Activated CD4-positive, alpha-beta T cell treated with anti-CD3 and anti-CD28 coated beads, Interleukin-2, amount 10 ng/mL, durations not matched to agents 7 days and 5 days (primary cell): ENCODE results near the gene MRPL12. TPM values are rescaled to one million over a fixed set of nuclear protein-coding genes. Genes with fewer than 3 reads are reported as not detected.

Source experiments
- CTCF ChIA-PET: fragments of 350-600 bp; sonication (Branson Sonifier 250); formaldehyde crosslinking; loops from one replicate; lab custom pipeline; 2021; ENCODE audit warnings: antibody characterized with exemption; lab: Charles Lee
- POLR2A ChIA-PET: fragments of 350-600 bp; sonication (Branson Sonifier 250); formaldehyde crosslinking; loops from one replicate; lab custom pipeline; 2021; ENCODE audit warnings: antibody characterized with exemption; lab: Charles Lee
- DNase-seq: peaks from one replicate; pipeline ENCODE4 v3.0.0-alpha.2; 2020
- H3K27ac Mint-ChIP-seq: one replicate; pipeline ENCODE4 v1.8.0; 2021; ENCODE audit warnings: mild to moderate bottlenecking, moderate library complexity, mixed read lengths
- H3K27me3 Mint-ChIP-seq: one replicate; pipeline ENCODE4 v1.8.0; 2021; ENCODE audit warnings: mixed read lengths
- H3K36me3 Mint-ChIP-seq: one replicate; pipeline ENCODE4 v1.8.0; 2021; ENCODE audit warnings: low read depth, mixed read lengths
- H3K4me1 Mint-ChIP-seq: one replicate; pipeline ENCODE4 v1.8.0; 2021; ENCODE audit warnings: mixed read lengths
- H3K4me3 Mint-ChIP-seq: one replicate; pipeline ENCODE4 v1.8.0; 2021; ENCODE audit warnings: mild to moderate bottlenecking, moderate library complexity, mixed read lengths
- H3K9me3 Mint-ChIP-seq: one replicate; pipeline ENCODE4 v1.8.0; 2021; ENCODE audit warnings: mixed read lengths
- total RNA-seq, 2 experiments: library from RNA; stranded (reverse); gene quantifications; one replicate each; pipeline ENCODE4 v1.2.3, GENCODE V29; 2021

MRPL12 gene
- total RNA-seq, 2 experiments from 2014 or later = 52.7 to 62.3 TPM

GRCh38 chr17:81694810-81695209 is 8.4 kb upstream of the MRPL12 start:
- DNase-seq = no peak
- no peaks in the 10 kb centered on the region for H3K27me3 Mint-ChIP-seq
- H3K4me1 Mint-ChIP-seq = peaks cover 9% of the 10 kb centered on the region
- H3K9me3 Mint-ChIP-seq = no peaks in the 10 kb centered on the region
- POLR2A ChIA-PET = no interaction called here
- no peak overlapping the region for H3K4me3 Mint-ChIP-seq
- CTCF ChIA-PET = no interaction called here
- peaks cover 33% of the 10 kb centered on the region for H3K36me3 Mint-ChIP-seq
- H3K27ac Mint-ChIP-seq = no peak overlapping the region

- Mint-ChIP-seq H3K4me3 (no peak overlapping the region), H3K36me3 (peaks cover 29% of the 10 kb centered on the region), H3K4me1 (peaks cover 9% of the 10 kb centered on the region), H3K9me3 (no peaks in the 10 kb centered on the region), H3K27ac (no peak overlapping the region), H3K27me3 (no peaks in the 10 kb centered on the region)
- CTCF ChIA-PET = interaction anchor here (1.1 kb wide), 1 partner anchor 14 kb away, joined by 3 read pairs; no protein-coding TSS in a partner anchor
- POLR2A ChIA-PET = no interaction called here
- no peak for DNase-seq
Observed at GRCh38 chr17:81695211-81695610, 8.0 kb upstream of the MRPL12 start.

GRCh38 chr17:81695801-81696200 is 7.4 kb upstream of the MRPL12 start:
- H3K36me3 Mint-ChIP-seq = peaks cover 31% of the 10 kb centered on the region
- H3K4me3 Mint-ChIP-seq = no peak overlapping the region
- CTCF ChIA-PET = interaction anchor here (1.1 kb wide), 1 partner anchor 14 kb away, joined by 3 read pairs; no protein-coding TSS in a partner anchor
- no peaks in the 10 kb centered on the region for H3K9me3 Mint-ChIP-seq
- DNase-seq = no peak
- H3K4me1 Mint-ChIP-seq = peaks cover 12% of the 10 kb centered on the region
- POLR2A ChIA-PET = no interaction called here
- no peaks in the 10 kb centered on the region for H3K27me3 Mint-ChIP-seq
- H3K27ac Mint-ChIP-seq = no peak overlapping the region

DNA sequence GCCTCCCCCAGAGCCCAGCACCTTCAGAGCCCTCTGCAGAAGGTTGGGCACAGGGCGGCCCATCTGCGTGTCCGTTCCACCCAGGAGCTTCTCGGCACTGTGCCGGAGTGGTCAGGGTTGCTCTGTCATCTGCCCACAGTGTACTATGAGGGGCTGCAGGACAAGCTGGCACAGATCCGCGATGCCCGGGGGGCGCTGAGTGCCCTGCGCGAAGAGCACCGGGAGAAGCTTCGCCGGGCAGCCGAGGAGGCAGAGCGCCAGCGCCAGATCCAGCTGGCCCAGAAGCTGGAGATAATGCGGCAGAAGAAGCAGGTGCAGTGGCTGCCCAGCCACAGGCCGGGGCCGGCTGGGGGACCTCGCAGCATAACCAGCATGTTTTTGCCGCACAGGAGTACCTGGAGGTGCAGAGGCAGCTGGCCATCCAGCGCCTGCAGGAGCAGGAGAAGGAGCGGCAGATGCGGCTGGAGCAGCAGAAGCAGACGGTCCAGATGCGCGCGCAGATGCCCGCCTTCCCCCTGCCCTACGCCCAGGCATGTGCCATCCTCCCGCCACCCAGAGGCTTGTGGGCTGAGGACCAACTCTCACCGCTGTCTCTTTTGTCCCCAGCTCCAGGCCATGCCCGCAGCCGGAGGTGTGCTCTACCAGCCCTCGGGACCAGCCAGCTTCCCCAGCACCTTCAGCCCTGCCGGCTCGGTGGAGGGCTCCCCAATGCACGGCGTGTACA is 6.8 kb upstream of the MRPL12 start:
- Mint-ChIP-seq H3K9me3 (no peaks in the 10 kb centered on the region), H3K27ac (no peak overlapping the region), H3K4me3 (no peak overlapping the region), H3K36me3 (peaks cover 30% of the 10 kb centered on the region), H3K4me1 (peaks cover 17% of the 10 kb centered on the region), H3K27me3 (no peaks in the 10 kb centered on the region)
- DNase-seq = no peak
- POLR2A ChIA-PET = no interaction called here
- CTCF ChIA-PET = interaction anchor here (1.0 to 1.1 kb wide), 2 partner anchors 13 to 15 kb away, joined by 3 read pairs; no protein-coding TSS in a partner anchor

DNA sequence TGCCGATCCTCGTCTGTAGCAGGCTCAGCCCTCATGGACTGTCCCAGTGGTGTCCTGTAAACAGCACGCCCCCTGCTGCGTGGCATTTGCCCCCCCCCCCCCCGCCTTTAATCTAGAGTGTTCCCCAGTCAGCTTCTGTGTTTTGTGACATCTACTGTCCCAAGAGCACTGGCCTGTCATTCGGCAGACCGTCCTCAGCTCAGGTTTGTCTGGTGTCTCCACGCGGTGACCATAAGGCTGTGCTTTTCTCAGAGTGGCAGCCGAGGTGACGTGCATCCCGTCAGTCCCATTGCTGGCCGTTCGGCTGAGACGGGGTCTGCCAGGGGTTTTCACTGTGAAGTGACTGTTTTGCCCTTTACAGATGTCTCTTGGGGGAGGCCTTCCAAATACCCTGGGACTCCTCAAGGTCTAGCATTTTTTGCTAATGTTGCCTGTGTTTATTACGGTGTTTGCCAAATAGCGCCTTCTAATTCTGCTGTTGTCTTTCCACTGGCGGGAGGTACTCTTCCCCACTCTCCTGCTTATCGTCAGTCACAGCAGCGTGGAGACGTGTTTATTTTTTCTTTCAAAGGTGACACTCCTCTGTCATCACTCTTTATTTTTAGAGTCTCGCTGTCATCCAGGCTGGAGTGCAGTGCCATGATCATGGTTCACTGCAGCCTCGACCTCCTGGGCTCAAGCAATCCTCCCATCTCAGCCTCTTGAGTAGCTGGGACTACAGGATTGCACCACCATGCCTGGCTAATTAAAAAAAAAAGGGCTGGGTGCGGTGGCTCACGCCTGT is 5.7 kb upstream of the MRPL12 start:
- CTCF ChIA-PET = interaction anchor here (1.0 kb wide), 2 partner anchors 10 to 13 kb away, joined by 3 read pairs; no protein-coding TSS in a partner anchor
- POLR2A ChIA-PET = no interaction called here

GRCh38 chr17:81700353-81701287 is 2.5 kb upstream of the MRPL12 start:
- Mint-ChIP-seq H3K4me1 (peaks cover 35% of the 10 kb centered on the region), H3K27me3 (no peaks in the 10 kb centered on the region), H3K4me3 (peak overlapping the region; percentile 95), H3K9me3 (no peaks in the 10 kb centered on the region), H3K27ac (peak overlapping the region; percentile 69), H3K36me3 (peaks cover 46% of the 10 kb centered on the region)
- ChIA-PET POLR2A (interaction anchor here (0.8 kb wide), 1 partner anchor 11 kb away, joined by 3 read pairs; no protein-coding TSS in a partner anchor), CTCF (no interaction called here)
- no peak for DNase-seq

More for the DNA sequence above, 5.7 kb upstream of the MRPL12 start:
- peaks cover 33% of the 10 kb centered on the region for H3K36me3 Mint-ChIP-seq
- no peak overlapping the region for H3K4me3 Mint-ChIP-seq
- H3K9me3 Mint-ChIP-seq = no peaks in the 10 kb centered on the region
- DNase-seq = no peak
- H3K27ac Mint-ChIP-seq = no peak overlapping the region
- peaks cover 24% of the 10 kb centered on the region for H3K4me1 Mint-ChIP-seq
- no peaks in the 10 kb centered on the region for H3K27me3 Mint-ChIP-seq

DNA sequence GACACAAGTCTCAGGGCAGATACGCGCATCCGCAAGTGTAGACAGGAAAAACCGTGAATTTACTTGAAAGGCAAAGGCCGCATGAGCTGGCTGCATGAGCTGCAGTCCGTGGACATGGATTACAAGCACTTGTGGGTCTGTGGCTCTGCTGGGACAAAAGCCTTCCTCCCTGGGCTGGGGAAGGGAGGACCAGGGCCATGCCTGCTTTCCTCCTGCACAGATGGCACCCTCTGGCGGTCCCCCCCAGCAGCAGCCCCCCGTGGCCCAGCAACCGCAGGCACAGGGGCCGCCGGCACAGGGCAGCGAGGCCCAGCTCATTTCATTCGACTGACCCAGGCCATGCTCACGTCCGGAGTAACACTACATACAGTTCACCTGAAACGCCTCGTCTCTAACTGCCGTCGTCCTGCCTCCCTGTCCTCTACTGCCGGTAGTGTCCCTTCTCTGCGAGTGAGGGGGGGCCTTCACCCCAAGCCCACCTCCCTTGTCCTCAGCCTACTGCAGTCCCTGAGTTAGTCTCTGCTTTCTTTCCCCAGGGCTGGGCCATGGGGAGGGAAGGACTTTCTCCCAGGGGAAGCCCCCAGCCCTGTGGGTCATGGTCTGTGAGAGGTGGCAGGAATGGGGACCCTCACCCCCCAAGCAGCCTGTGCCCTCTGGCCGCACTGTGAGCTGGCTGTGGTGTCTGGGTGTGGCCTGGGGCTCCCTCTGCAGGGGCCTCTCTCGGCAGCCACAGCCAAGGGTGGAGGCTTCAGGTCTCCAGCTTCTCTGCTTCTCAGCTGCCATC is 1.7 kb upstream of the MRPL12 start:
- H3K27ac Mint-ChIP-seq = peak overlapping the region; percentile 95
- H3K4me1 Mint-ChIP-seq = peaks cover 39% of the 10 kb centered on the region
- H3K27me3 Mint-ChIP-seq = no peaks in the 10 kb centered on the region
- H3K4me3 Mint-ChIP-seq = peak overlapping the region; percentile 95
- H3K9me3 Mint-ChIP-seq = no peaks in the 10 kb centered on the region
- peaks cover 54% of the 10 kb centered on the region for H3K36me3 Mint-ChIP-seq
- ChIA-PET POLR2A (interaction anchor here (0.8 kb wide), 1 partner anchor 10 kb away, joined by 3 read pairs; no protein-coding TSS in a partner anchor), CTCF (interaction anchor here (0.8 to 2.2 kb wide), 4 partner anchors 11 to 208 kb away, joined by 3 to 17 read pairs (median 3); partner anchors contain the start of genes ARL16, CCDC137, HGS and OXLD1)
- peak; percentile 32 for DNase-seq

- CTCF ChIA-PET = interaction anchor here (2.2 kb wide), 1 partner anchor 19 kb away, joined by 17 read pairs; the partner anchor contains the start of genes ARL16 and HGS
- Mint-ChIP-seq H3K36me3 (peaks cover 45% of the 10 kb centered on the region), H3K4me1 (peaks cover 31% of the 10 kb centered on the region), H3K27me3 (no peaks in the 10 kb centered on the region), H3K4me3 (peak overlapping the region; percentile 79), H3K9me3 (no peaks in the 10 kb centered on the region), H3K27ac (peak overlapping the region; percentile 86)
- peak; percentile 37 for DNase-seq
- POLR2A ChIA-PET = interaction anchor here (0.6 to 1.8 kb wide), 3 partner anchors 11 to 103 kb away, joined by 3 to 11 read pairs (median 4); partner anchors contain the start of genes ARL16 and HGS
Observed at GRCh38 chr17:81703747-81704654, 834 bp downstream of the MRPL12 start.

GRCh38 chr17:81705518-81706231 is 2.5 kb downstream of the MRPL12 start:
- Mint-ChIP-seq H3K36me3 (peaks cover 41% of the 10 kb centered on the region), H3K27me3 (no peaks in the 10 kb centered on the region), H3K4me1 (peaks cover 40% of the 10 kb centered on the region), H3K4me3 (peak overlapping the region; percentile 41), H3K27ac (no peak overlapping the region), H3K9me3 (no peaks in the 10 kb centered on the region)
- CTCF ChIA-PET = interaction anchor here (0.9 kb wide), 1 partner anchor 14 kb away, joined by 3 read pairs; no protein-coding TSS in a partner anchor
- DNase-seq = no peak
- POLR2A ChIA-PET = no interaction called here

DNA sequence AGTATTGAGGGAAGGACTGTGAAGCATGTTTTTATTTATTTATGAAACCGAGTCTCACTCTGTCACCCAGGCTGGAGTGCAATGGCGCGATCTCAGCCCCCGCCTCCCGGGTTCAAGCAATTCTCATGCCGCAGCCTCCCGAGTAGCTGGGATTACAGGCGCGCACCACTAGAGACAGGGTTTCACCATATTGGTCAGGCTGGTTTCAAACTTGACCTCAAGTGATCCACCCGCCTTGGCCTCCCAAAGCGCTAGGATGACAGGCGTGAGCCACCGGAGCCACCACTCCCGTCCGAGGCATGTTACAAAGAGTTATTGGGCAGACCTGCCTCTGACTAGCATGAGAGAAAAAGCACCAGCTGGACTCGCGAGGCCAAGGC is 3.1 kb downstream of the MRPL12 start:
- CTCF ChIA-PET = interaction anchor here (0.8 kb wide), 1 partner anchor 16 kb away, joined by 5 read pairs; no protein-coding TSS in a partner anchor
- Mint-ChIP-seq H3K9me3 (no peaks in the 10 kb centered on the region), H3K36me3 (peaks cover 36% of the 10 kb centered on the region), H3K27me3 (no peaks in the 10 kb centered on the region), H3K4me3 (no peak overlapping the region), H3K27ac (no peak overlapping the region), H3K4me1 (peaks cover 40% of the 10 kb centered on the region)
- DNase-seq = no peak
- POLR2A ChIA-PET = no interaction called here
